GM12872 (cell line): ENCODE results near the gene GABBR2.

Experiments used
- TF ChIP-seq, protein P1 (sequence below): IDR thresholded peaks from 3 replicates; pipeline ENCODE4 v1.5.1; 2011; ENCODE audit warnings: low read depth, mild to moderate bottlenecking, low read length, moderate library complexity; ENCODE audit not compliant: insufficient read depth

GABBR2 gene

DNA sequence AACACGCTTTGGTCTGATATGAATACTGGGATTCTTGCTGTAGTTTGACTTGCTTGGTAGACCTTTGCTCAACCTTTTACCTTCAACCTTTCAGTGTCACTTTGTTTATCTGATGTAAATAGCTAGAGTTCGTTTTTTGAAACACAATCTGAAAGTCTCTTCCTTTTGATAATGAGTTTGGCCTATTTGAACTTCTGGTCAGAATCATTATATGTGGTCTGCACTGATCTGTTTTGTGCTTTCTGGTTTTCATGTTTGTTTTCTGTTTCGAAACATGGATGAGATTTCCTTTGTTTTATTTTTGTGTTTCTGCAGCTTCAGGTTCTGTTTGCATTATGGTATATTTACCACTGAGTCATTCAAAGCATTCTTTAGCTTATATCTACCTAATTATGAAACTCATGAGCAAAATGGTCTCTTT, 217.5 kb downstream of the GABBR2 start:
- TF ChIP-seq, protein P1, sequence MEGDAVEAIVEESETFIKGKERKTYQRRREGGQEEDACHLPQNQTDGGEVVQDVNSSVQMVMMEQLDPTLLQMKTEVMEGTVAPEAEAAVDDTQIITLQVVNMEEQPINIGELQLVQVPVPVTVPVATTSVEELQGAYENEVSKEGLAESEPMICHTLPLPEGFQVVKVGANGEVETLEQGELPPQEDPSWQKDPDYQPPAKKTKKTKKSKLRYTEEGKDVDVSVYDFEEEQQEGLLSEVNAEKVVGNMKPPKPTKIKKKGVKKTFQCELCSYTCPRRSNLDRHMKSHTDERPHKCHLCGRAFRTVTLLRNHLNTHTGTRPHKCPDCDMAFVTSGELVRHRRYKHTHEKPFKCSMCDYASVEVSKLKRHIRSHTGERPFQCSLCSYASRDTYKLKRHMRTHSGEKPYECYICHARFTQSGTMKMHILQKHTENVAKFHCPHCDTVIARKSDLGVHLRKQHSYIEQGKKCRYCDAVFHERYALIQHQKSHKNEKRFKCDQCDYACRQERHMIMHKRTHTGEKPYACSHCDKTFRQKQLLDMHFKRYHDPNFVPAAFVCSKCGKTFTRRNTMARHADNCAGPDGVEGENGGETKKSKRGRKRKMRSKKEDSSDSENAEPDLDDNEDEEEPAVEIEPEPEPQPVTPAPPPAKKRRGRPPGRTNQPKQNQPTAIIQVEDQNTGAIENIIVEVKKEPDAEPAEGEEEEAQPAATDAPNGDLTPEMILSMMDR: no peak

DNA sequence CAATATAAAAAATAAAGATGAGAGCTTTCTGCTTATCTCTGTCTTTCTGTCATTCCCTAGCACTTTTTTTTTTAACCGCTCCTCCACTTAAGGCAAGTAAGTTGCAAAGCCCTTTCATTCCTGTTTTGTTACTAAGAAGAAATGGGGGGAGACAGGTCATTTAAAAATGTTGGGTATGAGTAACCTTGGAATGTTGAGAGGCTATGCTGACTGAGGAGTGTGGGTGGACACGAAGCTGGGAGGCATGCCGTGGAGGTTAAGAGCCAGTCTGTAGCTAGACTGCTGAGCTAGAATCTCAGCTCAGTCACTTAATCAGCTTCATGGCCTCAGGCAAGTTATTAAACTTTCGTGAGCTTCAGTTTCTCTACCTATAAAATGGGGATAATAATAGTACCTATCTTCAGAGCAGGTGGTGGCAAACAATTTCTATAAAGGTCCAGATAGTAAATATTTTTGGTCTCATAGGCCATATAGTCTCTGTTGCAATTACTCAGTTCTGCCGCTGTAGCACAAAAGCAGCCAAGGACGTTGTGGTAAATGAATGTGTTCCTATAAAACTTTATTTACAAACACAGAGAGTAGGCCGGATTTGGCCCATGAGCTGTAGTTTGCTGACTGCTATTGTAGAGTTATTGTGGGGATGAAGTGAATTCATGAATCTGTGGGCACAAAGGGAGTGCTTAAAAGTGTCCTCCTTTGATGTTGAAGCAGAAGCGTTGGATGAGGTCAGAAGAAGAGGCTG, 220.0 kb downstream of the GABBR2 start:
- TF ChIP-seq, protein P1: no peak

DNA sequence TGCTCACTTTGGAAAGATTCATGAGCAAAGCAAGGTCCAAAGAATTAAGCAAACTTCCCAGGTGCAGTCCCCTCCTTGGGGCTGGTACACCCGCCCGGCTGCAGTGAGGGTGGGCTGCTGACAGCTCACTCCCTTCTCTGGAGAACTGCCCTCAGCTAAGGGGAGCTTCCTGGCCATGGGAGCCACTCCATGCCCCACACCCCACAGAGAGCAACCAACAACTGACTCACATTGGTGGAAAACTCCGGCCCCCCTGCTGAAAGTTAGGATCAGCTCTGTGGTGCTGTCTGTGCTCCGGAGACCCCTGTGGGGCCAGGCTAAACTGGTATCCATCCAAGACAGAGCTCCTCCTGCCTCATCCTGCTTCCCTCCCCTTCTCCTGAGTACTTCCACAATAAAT, 223.0 kb downstream of the GABBR2 start:
- TF ChIP-seq, protein P1: no peak

DNA sequence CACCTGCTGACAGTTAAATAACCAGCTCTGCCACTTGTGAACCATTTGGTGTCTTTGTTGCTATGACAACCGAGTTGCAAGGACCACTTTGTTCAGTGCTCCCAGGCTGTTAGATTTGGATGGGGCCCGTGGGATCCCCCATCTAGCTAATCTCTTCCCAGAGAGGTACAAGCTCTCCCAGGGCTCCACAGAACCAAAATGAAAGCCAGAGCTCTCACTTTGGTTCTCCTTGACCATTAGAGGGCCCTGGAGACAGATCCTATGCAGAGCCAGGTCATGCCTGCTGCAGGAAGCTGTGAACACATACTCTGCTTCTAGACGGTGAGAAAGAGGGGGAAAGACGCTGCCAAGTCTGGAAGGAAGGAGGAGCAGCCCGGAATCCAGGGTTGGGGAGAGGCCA, 224.6 kb downstream of the GABBR2 start:
- TF ChIP-seq, protein P1: no peak

DNA sequence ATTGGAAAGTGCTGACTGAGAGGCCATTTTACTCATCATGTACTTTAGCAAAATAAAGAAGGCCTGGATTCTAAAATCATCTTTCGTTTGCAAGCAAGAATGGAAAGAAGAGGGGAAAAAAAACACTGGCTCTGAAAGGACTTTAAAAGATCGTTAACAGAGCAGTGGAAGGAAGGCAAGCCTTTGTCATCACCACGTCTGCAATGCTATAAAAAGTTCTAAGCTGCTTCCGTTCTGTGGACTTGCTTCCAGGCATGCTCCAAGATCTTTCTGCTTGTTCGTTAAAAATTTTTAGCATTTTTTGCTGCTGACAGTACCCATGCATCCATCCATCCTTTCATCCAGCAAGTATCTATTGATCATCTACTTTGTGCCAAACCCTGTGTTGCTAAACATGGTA, 226.5 kb downstream of the GABBR2 start:
- TF ChIP-seq, protein P1: no peak

DNA sequence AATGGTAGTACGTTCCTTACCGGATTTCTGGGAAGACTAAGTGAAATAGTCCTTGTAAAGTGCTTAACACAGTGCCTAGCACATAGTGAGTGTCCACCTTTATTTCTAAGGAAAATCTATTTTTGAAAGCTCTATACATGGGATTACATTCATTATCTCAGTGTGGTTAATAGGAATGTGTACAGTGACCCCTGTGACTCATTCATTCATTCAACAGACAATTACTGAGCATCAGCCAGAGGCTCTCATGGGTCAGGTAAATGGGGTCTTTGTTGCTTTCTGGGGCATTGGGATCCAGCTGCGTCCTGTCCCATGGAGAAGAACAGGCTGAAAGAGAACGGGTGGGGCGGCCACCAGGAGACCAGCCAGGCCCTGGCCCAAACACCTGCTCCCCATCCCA, 227.1 kb downstream of the GABBR2 start:
- TF ChIP-seq, protein P1: no peak

DNA sequence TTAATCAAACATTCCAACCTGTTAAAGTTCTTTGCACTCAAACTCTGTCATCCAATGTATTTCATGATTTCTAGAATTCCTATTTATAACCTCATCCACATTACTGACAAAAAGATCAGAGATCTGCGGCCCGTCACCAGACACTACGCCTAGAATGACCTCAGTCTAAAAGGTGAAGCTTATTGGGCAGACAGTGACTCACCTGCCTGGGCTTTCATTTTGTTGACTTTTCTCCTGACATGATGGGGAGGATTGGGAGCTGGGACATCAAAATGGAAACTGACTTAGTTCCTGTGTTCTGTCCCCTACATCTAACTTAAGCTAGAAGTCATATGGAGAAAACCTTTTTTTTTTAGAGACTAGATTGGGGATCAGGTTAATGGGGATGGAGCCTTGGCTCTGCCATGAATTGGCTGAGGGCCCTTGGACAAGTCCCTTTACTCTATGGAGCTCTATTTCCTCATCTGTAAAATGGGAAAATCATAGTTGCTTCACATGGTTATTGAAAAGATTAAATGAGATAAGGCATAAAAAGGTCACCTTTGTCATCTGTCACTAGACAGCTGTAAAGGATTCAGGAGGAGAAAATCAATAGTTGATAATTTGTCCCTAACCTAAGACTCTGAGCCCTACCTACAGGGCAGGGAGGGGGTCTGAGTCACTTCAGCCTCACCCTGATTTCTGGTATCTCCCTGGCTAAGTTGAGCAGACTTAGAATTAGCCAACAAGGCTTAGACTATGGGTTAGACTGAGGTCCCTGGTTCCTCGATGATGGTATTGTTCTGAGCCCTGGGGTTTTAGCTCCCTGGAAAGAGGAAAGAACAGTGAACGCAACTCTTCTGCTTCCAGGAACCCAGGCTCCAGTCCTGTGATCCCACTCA, 228.5 kb downstream of the GABBR2 start:
- TF ChIP-seq, protein P1: no peak
